ENCODE measurements around the gene DRD1.
"Not testable (repeated sequence)": the region's sequence is repeated elsewhere in the genome, so short reads cannot be mapped to it uniquely, and the experiment has no call there.

Gene DRD1

GRCh38 chr5:175452166-175452565 lies 8.2 kb upstream of the DRD1 start:
- peaks cover 0 to 3% of the 10 kb centered on the region in 2 donors for H3K27me3 ChIP-seq (ENCODE audit: control insufficient read depth in 1 of 2, insufficient read depth in 2 of 2, low read length in 2 of 2)

GRCh38 chr5:175448276-175448675 lies 4.3 kb upstream of the DRD1 start:
- no peak overlapping the region for H3K27ac ChIP-seq (ENCODE audit: low read depth, low read length)
- no peaks in the 10 kb centered on the region for H3K36me3 ChIP-seq (ENCODE audit: insufficient read depth, low read length)
- H3K27me3 ChIP-seq (ENCODE audit: control insufficient read depth in 1 of 2, insufficient read depth in 2 of 2, low read length in 2 of 2) = peaks cover 15 to 23% of the 10 kb centered on the region in 2 donors
- H3K9ac ChIP-seq (ENCODE audit: low read length) = no peak overlapping the region
- H3K4me3 ChIP-seq (ENCODE audit: low read depth in 1 of 2, low read length in 2 of 2) = no peak overlapping the region
- no peaks in the 10 kb centered on the region for H3K4me1 ChIP-seq (ENCODE audit: insufficient read depth, low read length)
- no peaks in the 10 kb centered on the region for H3K9me3 ChIP-seq (ENCODE audit: low read length)

More at GRCh38 chr5:175452166-175452565, 8.2 kb upstream of the DRD1 start:
- H3K9ac ChIP-seq (ENCODE audit: low read length) = no peak overlapping the region
- no peaks in the 10 kb centered on the region for H3K4me1 ChIP-seq (ENCODE audit: insufficient read depth, low read length)
- no peak overlapping the region for H3K27ac ChIP-seq (ENCODE audit: low read depth, low read length)
- H3K36me3 ChIP-seq (ENCODE audit: insufficient read depth, low read length) = no peaks in the 10 kb centered on the region
- no peaks in the 10 kb centered on the region for H3K9me3 ChIP-seq (ENCODE audit: low read length)
- H3K4me3 ChIP-seq (ENCODE audit: low read depth in 1 of 2, low read length in 2 of 2) = no peak overlapping the region

- Histone ChIP-seq H3K4me1 (ENCODE audit: insufficient read depth, low read length) (no peaks in the 10 kb centered on the region), H3K9ac (ENCODE audit: low read length) (no peak overlapping the region), H3K4me3 (ENCODE audit: low read depth in 1 of 2, low read length in 2 of 2) (no peak overlapping the region), H3K36me3 (ENCODE audit: insufficient read depth, low read length) (no peaks in the 10 kb centered on the region), H3K27me3 (ENCODE audit: control insufficient read depth in 1 of 2, insufficient read depth in 2 of 2, low read length in 2 of 2) (peaks cover 22 to 23% of the 10 kb centered on the region in 2 donors), H3K9me3 (ENCODE audit: low read length) (no peaks in the 10 kb centered on the region), H3K27ac (ENCODE audit: low read depth, low read length) (no peak overlapping the region)
These were observed 3.6 kb upstream of the DRD1 start for GRCh38 chr5:175447571-175447970.

- not testable (repeated sequence) for H3K4me3 ChIP-seq (ENCODE audit: low read depth in 1 of 2, low read length in 2 of 2); H3K36me3 ChIP-seq (ENCODE audit: insufficient read depth, low read length); H3K27ac ChIP-seq (ENCODE audit: low read depth, low read length); H3K9me3 ChIP-seq (ENCODE audit: low read length); H3K4me1 ChIP-seq (ENCODE audit: insufficient read depth, low read length); H3K9ac ChIP-seq (ENCODE audit: low read length)
- H3K27me3 ChIP-seq (ENCODE audit: control insufficient read depth in 1 of 2, insufficient read depth in 2 of 2, low read length in 2 of 2) = peaks cover 19 to 28% of the 10 kb centered on the region in 2 donors
These were observed 2.4 kb upstream of the DRD1 start for GRCh38 chr5:175446378-175446777.

GRCh38 chr5:175444905-175445456 lies 999 bp upstream of the DRD1 start:
- H3K27ac ChIP-seq (ENCODE audit: low read depth, low read length) = no peak overlapping the region
- H3K9ac ChIP-seq (ENCODE audit: low read length) = no peak overlapping the region
- no peaks in the 10 kb centered on the region for H3K36me3 ChIP-seq (ENCODE audit: insufficient read depth, low read length)
- no peaks in the 10 kb centered on the region for H3K4me1 ChIP-seq (ENCODE audit: insufficient read depth, low read length)
- no peaks in the 10 kb centered on the region for H3K9me3 ChIP-seq (ENCODE audit: low read length)
- H3K27me3 ChIP-seq (ENCODE audit: control insufficient read depth in 1 of 2, insufficient read depth in 2 of 2, low read length in 2 of 2) = peaks cover 19 to 30% of the 10 kb centered on the region in 2 donors
- H3K4me3 ChIP-seq (ENCODE audit: low read depth in 1 of 2, low read length in 2 of 2) = no peak overlapping the region

GRCh38 chr5:175443514-175444059 lies 395 bp downstream of the DRD1 start:
- no peaks in the 10 kb centered on the region for H3K36me3 ChIP-seq (ENCODE audit: insufficient read depth, low read length)
- H3K9ac ChIP-seq (ENCODE audit: low read length) = no peak overlapping the region
- no peaks in the 10 kb centered on the region for H3K4me1 ChIP-seq (ENCODE audit: insufficient read depth, low read length)
- peaks cover 19 to 30% of the 10 kb centered on the region in 2 donors for H3K27me3 ChIP-seq (ENCODE audit: control insufficient read depth in 1 of 2, insufficient read depth in 2 of 2, low read length in 2 of 2)
- H3K4me3 ChIP-seq (ENCODE audit: low read depth in 1 of 2, low read length in 2 of 2) = no peak overlapping the region
- no peak overlapping the region for H3K27ac ChIP-seq (ENCODE audit: low read depth, low read length)
- no peaks in the 10 kb centered on the region for H3K9me3 ChIP-seq (ENCODE audit: low read length)

- Histone ChIP-seq H3K27me3 (ENCODE audit: control insufficient read depth in 1 of 2, insufficient read depth in 2 of 2, low read length in 2 of 2) (peaks cover 7 to 8% of the 10 kb centered on the region in 2 donors), H3K27ac (ENCODE audit: low read depth, low read length) (no peak overlapping the region), H3K9me3 (ENCODE audit: low read length) (no peaks in the 10 kb centered on the region), H3K9ac (ENCODE audit: low read length) (no peak overlapping the region), H3K36me3 (ENCODE audit: insufficient read depth, low read length) (no peaks in the 10 kb centered on the region), H3K4me1 (ENCODE audit: insufficient read depth, low read length) (no peaks in the 10 kb centered on the region), H3K4me3 (ENCODE audit: low read depth in 1 of 2, low read length in 2 of 2) (no peak overlapping the region)
These were observed 5.6 kb downstream of the DRD1 start for GRCh38 chr5:175438234-175438857.

GRCh38 chr5:175436359-175436758 lies 7.6 kb downstream of the DRD1 start:
- Histone ChIP-seq H3K9ac (ENCODE audit: low read length) (no peak overlapping the region), H3K4me3 (ENCODE audit: low read depth in 1 of 2, low read length in 2 of 2) (no peak overlapping the region), H3K36me3 (ENCODE audit: insufficient read depth, low read length) (no peaks in the 10 kb centered on the region), H3K4me1 (ENCODE audit: insufficient read depth, low read length) (no peaks in the 10 kb centered on the region), H3K9me3 (ENCODE audit: low read length) (no peaks in the 10 kb centered on the region), H3K27me3 (ENCODE audit: control insufficient read depth in 1 of 2, insufficient read depth in 2 of 2, low read length in 2 of 2) (peaks cover 0 to 1% of the 10 kb centered on the region in 2 donors), H3K27ac (ENCODE audit: low read depth, low read length) (no peak overlapping the region)

GRCh38 chr5:175434800-175435199 lies 9.2 kb downstream of the DRD1 start:
- no peak overlapping the region for H3K4me3 ChIP-seq (ENCODE audit: low read depth in 1 of 2, low read length in 2 of 2)

GRCh38 chr5:175427762-175428161 lies 16.2 kb downstream of the DRD1 start:
- Histone ChIP-seq H3K9me3 (ENCODE audit: low read length) (no peaks in the 10 kb centered on the region), H3K27me3 (ENCODE audit: control insufficient read depth in 1 of 2, insufficient read depth in 2 of 2, low read length in 2 of 2) (no peaks in the 10 kb centered on the region), H3K9ac (ENCODE audit: low read length) (no peak overlapping the region), H3K27ac (ENCODE audit: low read depth, low read length) (no peak overlapping the region), H3K4me1 (ENCODE audit: insufficient read depth, low read length) (no peaks in the 10 kb centered on the region), H3K4me3 (ENCODE audit: low read depth in 1 of 2, low read length in 2 of 2) (no peak overlapping the region), H3K36me3 (ENCODE audit: insufficient read depth, low read length) (no peaks in the 10 kb centered on the region)

More at GRCh38 chr5:175434800-175435199, 9.2 kb downstream of the DRD1 start:
- Histone ChIP-seq H3K9ac (ENCODE audit: low read length) (no peak overlapping the region), H3K27ac (ENCODE audit: low read depth, low read length) (no peak overlapping the region), H3K36me3 (ENCODE audit: insufficient read depth, low read length) (no peaks in the 10 kb centered on the region), H3K9me3 (ENCODE audit: low read length) (no peaks in the 10 kb centered on the region), H3K4me1 (ENCODE audit: insufficient read depth, low read length) (no peaks in the 10 kb centered on the region), H3K27me3 (ENCODE audit: control insufficient read depth in 1 of 2, insufficient read depth in 2 of 2, low read length in 2 of 2) (no peaks in the 10 kb centered on the region)

GRCh38 chr5:175424594-175424993 lies 19.4 kb downstream of the DRD1 start:
- not testable (repeated sequence) for H3K9ac ChIP-seq (ENCODE audit: low read length); H3K27ac ChIP-seq (ENCODE audit: low read depth, low read length); H3K27me3 ChIP-seq (ENCODE audit: control insufficient read depth in 1 of 2, insufficient read depth in 2 of 2, low read length in 2 of 2); H3K4me1 ChIP-seq (ENCODE audit: insufficient read depth, low read length); H3K9me3 ChIP-seq (ENCODE audit: low read length); H3K36me3 ChIP-seq (ENCODE audit: insufficient read depth, low read length); H3K4me3 ChIP-seq (ENCODE audit: low read depth in 1 of 2, low read length in 2 of 2)

GRCh38 chr5:175422058-175422457 lies 21.9 kb downstream of the DRD1 start:
- H3K4me3 ChIP-seq (ENCODE audit: low read depth in 1 of 2, low read length in 2 of 2) = no peak overlapping the region
- H3K27ac ChIP-seq (ENCODE audit: low read depth, low read length) = no peak overlapping the region
- no peaks in the 10 kb centered on the region for H3K27me3 ChIP-seq (ENCODE audit: control insufficient read depth in 1 of 2, insufficient read depth in 2 of 2, low read length in 2 of 2)
- H3K36me3 ChIP-seq (ENCODE audit: insufficient read depth, low read length) = no peaks in the 10 kb centered on the region
- no peaks in the 10 kb centered on the region for H3K4me1 ChIP-seq (ENCODE audit: insufficient read depth, low read length)
- H3K9me3 ChIP-seq (ENCODE audit: low read length) = no peaks in the 10 kb centered on the region
- no peak overlapping the region for H3K9ac ChIP-seq (ENCODE audit: low read length)

Measured in muscle layer of colon (tissue), 2 donors.